LNCaP clone FGC (cell line): ENCODE measurements around the gene COL6A6.

Source experiments
- DNase-seq: peaks from one replicate; pipeline ENCODE4 v3.0.0-alpha.2; 2011; ENCODE audit warnings: low read depth
- H3K4me3 ChIP-seq: 2 replicates; pipeline ENCODE4 v1.5.1; 2011; ENCODE audit warnings: mild to moderate bottlenecking, low read depth, low read length, control low read depth
- TF ChIP-seq, protein P1 (sequence below): IDR thresholded peaks from 2 replicates; pipeline ENCODE4 v1.5.1; 2012; ENCODE audit warnings: mild to moderate bottlenecking; ENCODE audit not compliant: control insufficient read depth, insufficient read depth; ENCODE audit errors: extremely low read depth

The COL6A6 gene

DNA sequence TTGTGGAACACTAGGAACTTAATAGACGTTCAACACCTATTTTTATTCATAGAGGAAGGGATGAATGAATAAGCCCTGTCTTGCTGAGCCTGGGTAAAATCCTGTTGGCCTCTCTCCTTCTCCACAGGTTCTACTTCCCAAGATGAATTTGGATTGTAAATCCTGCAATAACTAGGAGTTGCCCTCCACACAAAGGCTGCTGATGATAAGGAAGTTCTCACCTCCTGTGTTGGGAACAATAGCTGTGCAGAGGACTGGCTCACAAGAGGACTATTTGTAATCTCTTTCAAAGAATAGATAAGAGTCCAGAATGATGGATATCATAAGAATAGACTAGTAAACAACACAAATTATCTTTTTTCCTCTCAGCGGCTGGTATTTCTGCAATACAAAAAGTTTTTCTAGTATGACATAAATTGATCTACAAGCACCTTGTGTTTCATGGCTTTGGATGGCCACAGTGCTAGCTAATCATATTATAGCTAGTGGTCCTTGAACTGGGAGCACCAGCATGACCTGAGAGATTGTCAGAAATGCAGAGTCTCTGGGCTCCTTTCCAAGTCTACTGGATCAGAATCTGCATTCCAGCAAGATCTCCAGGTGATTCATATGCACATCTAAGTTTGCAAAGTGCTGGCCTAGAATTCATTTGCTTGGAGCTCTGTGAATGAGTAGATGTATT lies 28.1 kb upstream of the COL6A6 start:
- no peak for DNase-seq
- no peak overlapping the region for H3K4me3 ChIP-seq
- TF ChIP-seq, protein P1, sequence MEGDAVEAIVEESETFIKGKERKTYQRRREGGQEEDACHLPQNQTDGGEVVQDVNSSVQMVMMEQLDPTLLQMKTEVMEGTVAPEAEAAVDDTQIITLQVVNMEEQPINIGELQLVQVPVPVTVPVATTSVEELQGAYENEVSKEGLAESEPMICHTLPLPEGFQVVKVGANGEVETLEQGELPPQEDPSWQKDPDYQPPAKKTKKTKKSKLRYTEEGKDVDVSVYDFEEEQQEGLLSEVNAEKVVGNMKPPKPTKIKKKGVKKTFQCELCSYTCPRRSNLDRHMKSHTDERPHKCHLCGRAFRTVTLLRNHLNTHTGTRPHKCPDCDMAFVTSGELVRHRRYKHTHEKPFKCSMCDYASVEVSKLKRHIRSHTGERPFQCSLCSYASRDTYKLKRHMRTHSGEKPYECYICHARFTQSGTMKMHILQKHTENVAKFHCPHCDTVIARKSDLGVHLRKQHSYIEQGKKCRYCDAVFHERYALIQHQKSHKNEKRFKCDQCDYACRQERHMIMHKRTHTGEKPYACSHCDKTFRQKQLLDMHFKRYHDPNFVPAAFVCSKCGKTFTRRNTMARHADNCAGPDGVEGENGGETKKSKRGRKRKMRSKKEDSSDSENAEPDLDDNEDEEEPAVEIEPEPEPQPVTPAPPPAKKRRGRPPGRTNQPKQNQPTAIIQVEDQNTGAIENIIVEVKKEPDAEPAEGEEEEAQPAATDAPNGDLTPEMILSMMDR, result no peak

DNA sequence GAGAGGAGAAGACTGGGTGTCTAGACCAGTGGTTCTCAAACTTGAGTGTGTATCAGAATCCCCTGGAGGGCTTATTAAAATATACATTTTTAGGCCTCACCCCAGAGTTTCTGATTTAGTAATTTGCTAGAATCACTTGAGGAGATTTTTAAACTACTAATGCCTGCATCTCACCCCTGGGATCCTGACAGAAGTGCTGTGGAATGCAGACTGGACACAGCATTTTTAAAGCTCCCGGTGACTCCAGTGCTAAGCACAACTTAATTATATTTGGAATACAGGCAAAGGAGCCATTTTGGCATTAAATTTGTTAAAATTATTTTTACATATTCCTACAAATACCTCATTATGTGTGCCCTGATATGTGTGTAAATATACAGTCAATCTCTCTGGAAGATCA lies 26.7 kb upstream of the COL6A6 start:
- TF ChIP-seq, protein P1, result no peak
- DNase-seq, result no peak
- no peak overlapping the region for H3K4me3 ChIP-seq

DNA sequence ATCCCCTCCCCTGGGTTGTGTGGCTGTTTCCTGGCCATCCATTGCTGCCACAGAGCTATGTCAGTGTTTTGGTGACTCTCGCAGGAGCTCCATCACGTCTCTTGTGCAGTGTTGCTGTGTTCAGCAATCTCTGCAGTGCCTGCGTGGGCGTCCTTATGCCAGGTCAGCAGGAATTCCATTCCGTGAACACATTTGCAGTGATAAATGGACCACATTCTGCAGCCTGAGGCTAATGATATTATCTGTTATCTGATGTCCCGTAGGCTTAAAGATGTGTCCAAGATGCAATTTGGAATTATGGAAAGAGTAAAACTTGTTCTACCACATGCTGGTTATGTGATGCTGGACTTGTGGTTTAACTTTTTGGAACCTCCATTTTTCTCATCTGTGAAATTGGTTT lies 25.5 kb upstream of the COL6A6 start:
- no peak overlapping the region for H3K4me3 ChIP-seq
- TF ChIP-seq, protein P1, result no peak
- DNase-seq, result no peak

DNA sequence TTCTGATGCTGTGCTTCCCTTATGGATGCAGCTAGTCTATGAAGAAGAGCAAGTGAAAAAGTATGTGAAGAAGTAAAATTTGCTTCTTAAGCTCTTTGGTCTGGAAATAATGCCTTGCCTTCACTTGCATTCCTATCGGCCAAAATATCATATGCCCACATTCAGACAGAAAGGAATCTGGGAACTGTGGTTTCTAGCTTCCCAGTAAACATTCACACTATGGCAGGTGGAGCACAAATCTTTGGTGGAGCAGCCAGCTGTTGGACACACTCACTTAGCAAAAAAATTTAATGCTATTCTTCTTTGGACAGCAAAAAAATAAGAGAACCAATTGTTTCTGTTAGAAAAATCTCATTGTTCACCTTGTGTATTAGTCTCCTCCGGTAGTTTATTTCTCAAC lies 12.3 kb upstream of the COL6A6 start:
- DNase-seq, result no peak
- TF ChIP-seq, protein P1, result no peak
- H3K4me3 ChIP-seq, result no peak overlapping the region

DNA sequence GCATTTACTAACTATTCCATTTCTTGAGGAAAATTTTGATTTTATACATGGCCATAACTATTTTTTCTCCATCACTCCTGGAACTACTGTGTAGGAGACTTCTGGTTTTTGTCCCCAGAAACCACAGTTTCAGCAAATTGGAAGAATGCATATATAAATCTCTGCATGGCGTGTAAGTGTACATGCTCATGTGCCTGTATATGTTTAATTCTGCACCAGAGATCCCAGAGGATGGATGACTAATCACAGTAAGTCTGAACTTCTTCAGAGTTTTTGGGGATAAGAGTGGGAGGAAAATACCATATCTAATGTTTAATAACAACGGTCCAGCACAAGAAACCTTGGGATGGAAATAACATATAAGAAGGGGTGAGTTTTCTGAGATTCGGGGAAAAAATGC lies 10.9 kb upstream of the COL6A6 start:
- no peak overlapping the region for H3K4me3 ChIP-seq
- TF ChIP-seq, protein P1, result no peak
- DNase-seq, result no peak

DNA sequence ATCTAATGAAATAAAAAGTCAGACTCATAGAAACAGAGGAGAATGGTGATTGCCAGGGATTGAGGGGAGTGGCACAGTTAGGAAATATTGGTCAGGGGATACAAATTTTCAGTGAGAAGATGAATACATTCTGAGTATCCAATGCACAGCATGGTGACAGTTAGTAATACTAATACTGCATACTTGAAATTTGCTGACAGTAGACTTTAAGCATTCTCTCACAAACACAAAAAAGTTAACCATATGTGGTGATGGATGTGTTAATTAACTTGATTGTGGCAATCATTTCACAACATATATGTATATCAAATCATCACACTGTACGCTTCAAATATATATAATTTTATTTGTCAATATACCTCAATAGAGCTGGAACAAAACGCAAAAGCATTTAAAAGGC lies 9.2 kb upstream of the COL6A6 start:
- TF ChIP-seq, protein P1, result no peak
- no peak overlapping the region for H3K4me3 ChIP-seq
- no peak for DNase-seq

DNA sequence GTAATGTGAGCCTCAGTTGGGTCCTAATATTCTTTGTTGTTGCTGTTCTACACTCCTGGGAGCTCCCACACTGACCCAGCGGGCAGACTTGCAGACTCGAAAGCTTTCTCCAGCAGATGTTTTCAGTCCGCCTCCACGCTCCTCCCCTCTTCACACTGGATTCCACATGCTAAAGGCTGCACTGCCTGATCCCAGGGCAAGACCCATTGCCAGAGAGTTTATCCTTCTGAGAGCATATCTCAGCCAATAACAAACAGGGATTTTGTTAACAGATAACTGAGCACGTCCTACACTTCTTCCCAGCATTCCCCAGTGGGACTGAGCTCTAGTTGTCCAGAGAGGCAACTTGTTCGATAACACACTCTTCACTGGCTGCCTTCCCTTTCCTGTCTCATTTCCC lies 8.0 kb upstream of the COL6A6 start:
- TF ChIP-seq, protein P1, result no peak
- H3K4me3 ChIP-seq, result no peak overlapping the region
- no peak for DNase-seq
